Cardiac muscle cell (in vitro differentiated cells and primary cell): ENCODE data around the gene CENPP. TPM values are rescaled to one million over a fixed set of nuclear protein-coding genes. Genes with fewer than 3 reads are reported as not detected.

Experiments
- DNase-seq, 2 donors: peaks; one replicate each; pipeline versions ENCODE4 v3.0.0 to v3.0.0-alpha.2; 2010 to 2017; ENCODE audit warnings: low read depth in 1 of 2, low spot score in 1 of 2
- H3K27ac ChIP-seq: fragments of 200-600 bp; sonication (generic); 2 replicates; pipeline ENCODE4 v1.5.1; 2016
- H3K27me3 ChIP-seq: fragments of 200-600 bp; sonication (generic); 2 replicates; pipeline ENCODE4 v1.6.0; 2016; ENCODE audit warnings: control low read depth
- H3K36me3 ChIP-seq: fragments of 200-600 bp; sonication (generic); 2 replicates; pipeline ENCODE4 v1.5.1; 2016; ENCODE audit warnings: control low read depth
- H3K4me1 ChIP-seq: fragments of 200-600 bp; sonication (generic); 2 replicates; pipeline ENCODE4 v1.8.1; 2017; ENCODE audit warnings: low read depth, mild to moderate bottlenecking, mixed run types
- H3K4me3 ChIP-seq: fragments of 200-600 bp; sonication (generic); 2 replicates; pipeline ENCODE4 v1.5.1; 2016; ENCODE audit warnings: mild to moderate bottlenecking
- H3K9me3 ChIP-seq: fragments of 200-600 bp; sonication (generic); 2 replicates; pipeline ENCODE4 v1.5.1; 2017; ENCODE audit warnings: low read depth, mild to moderate bottlenecking, control low read depth
- polyA plus RNA-seq: library from polyadenylated mRNA; unstranded; fragments of >200 nt; fragmentation: Nextera tagmentation; extraction: Ambion mirVana; gene quantifications from 2 replicates; pipeline ENCODE4 v1.2.1, GENCODE V29; 2016
- total RNA-seq: library from RNA; depleted of rRNA; stranded (reverse); fragments of >200 nt; gene quantifications from 2 replicates; pipeline ENCODE4 v1.2.3, GENCODE V29; 2016
- TF ChIP-seq, protein P1 (sequence below): IDR thresholded peaks from 2 replicates; pipeline ENCODE4 v1.5.1; 2012; ENCODE audit warnings: low read depth, mild to moderate bottlenecking, low read length

CENPP gene
- total and polyA plus RNA-seq, 2 experiments from 2014 or later = 1.6 to 5.0 TPM

DNA sequence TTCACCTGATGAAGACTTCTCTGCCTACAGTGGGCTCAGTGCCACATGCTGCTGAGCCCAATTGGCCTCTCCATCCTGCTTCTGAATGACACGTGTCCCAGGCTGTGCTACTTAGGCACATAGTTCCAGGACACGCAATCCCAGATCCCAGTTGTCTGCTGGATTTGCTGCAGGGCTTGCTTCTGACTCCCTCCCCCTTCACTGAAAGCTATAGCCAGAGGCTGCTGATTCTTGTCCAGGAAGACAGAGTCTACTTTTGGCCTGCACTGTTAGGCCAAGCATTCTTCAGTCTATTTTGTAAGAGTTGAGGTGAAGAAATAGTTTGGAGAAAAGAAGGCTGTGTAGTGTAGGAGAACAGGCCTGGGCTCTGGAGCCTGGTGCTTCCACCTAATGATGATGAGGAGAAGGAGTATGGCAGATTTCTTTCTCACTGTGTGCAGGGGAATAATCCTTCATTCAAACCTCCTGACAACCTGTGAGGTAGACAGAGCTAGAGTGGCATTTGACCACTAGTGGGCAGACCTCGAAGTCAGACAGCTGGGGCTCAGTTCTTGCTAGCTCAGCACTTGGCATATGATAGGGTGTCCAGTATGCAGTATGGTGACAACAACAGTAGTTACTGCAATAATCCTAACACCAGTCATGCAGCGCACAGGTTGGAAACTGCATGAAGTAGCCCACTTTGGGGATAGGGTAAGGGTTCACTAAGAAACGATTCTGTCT lies 176.1 kb downstream of the CENPP start:
- DNase-seq = peak; percentile 44 to 71
- H3K9me3 ChIP-seq = no peaks in the 10 kb centered on the region
- H3K27ac ChIP-seq = no peak overlapping the region
- TF ChIP-seq, protein P1, sequence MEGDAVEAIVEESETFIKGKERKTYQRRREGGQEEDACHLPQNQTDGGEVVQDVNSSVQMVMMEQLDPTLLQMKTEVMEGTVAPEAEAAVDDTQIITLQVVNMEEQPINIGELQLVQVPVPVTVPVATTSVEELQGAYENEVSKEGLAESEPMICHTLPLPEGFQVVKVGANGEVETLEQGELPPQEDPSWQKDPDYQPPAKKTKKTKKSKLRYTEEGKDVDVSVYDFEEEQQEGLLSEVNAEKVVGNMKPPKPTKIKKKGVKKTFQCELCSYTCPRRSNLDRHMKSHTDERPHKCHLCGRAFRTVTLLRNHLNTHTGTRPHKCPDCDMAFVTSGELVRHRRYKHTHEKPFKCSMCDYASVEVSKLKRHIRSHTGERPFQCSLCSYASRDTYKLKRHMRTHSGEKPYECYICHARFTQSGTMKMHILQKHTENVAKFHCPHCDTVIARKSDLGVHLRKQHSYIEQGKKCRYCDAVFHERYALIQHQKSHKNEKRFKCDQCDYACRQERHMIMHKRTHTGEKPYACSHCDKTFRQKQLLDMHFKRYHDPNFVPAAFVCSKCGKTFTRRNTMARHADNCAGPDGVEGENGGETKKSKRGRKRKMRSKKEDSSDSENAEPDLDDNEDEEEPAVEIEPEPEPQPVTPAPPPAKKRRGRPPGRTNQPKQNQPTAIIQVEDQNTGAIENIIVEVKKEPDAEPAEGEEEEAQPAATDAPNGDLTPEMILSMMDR = peak; percentile 62
- H3K36me3 ChIP-seq = no peaks in the 10 kb centered on the region
- no peak overlapping the region for H3K4me3 ChIP-seq
- H3K4me1 ChIP-seq = no peaks in the 10 kb centered on the region
- H3K27me3 ChIP-seq = no peaks in the 10 kb centered on the region

DNA sequence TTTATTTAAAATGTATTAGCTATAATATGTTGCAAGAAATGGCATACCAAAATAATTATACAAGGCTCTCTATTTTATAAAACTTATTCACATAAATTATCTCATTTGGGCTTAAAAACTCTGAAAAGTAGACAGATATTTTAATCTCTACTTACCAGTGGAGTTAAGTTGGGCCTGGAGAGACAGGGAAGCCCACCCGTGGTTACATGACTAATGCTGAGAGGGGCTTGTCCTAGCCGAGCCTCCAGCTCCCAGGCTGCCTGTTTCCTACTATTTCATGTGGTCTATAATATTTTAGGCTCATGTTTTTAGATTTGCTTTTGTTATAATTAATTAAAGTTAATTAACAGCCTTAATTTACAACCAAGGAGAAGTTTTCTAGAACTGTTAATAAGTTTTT lies 177.4 kb downstream of the CENPP start:
- TF ChIP-seq, protein P1 = no peak
- no peak for DNase-seq
- H3K36me3 ChIP-seq = no peaks in the 10 kb centered on the region

DNA sequence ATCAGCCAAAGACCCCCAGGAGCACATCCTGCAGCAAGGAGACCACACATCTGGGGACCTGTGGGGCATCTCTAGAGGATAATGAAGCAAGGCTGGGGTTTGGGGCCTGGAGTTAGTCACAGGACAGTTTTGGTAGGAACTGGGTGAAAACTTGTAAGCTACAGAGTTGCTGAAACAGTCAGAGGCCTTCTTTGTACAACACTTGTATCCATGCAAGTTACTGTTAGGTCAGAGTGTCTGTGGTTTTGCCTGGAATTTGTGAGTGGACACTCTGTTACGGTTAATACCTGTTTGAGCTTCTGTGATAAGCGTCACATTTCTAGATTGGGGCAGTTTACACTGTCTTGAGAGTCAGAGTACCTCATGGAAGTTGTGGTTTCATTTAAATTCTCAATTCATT lies 179.1 kb downstream of the CENPP start:
- no peaks in the 10 kb centered on the region for H3K27me3 ChIP-seq
- no peak overlapping the region for H3K4me3 ChIP-seq
- no peaks in the 10 kb centered on the region for H3K36me3 ChIP-seq
- no peak overlapping the region for H3K27ac ChIP-seq
- H3K4me1 ChIP-seq = peaks cover 10% of the 10 kb centered on the region
- no peaks in the 10 kb centered on the region for H3K9me3 ChIP-seq
- TF ChIP-seq, protein P1 = no peak
- peak in 1 of 2 donors; percentile 25 for DNase-seq

More for the DNA sequence above, 177.4 kb downstream of the CENPP start:
- Histone ChIP-seq H3K4me1 (peaks cover 6% of the 10 kb centered on the region), H3K27ac (no peak overlapping the region), H3K9me3 (no peaks in the 10 kb centered on the region), H3K4me3 (no peak overlapping the region), H3K27me3 (no peaks in the 10 kb centered on the region)

DNA sequence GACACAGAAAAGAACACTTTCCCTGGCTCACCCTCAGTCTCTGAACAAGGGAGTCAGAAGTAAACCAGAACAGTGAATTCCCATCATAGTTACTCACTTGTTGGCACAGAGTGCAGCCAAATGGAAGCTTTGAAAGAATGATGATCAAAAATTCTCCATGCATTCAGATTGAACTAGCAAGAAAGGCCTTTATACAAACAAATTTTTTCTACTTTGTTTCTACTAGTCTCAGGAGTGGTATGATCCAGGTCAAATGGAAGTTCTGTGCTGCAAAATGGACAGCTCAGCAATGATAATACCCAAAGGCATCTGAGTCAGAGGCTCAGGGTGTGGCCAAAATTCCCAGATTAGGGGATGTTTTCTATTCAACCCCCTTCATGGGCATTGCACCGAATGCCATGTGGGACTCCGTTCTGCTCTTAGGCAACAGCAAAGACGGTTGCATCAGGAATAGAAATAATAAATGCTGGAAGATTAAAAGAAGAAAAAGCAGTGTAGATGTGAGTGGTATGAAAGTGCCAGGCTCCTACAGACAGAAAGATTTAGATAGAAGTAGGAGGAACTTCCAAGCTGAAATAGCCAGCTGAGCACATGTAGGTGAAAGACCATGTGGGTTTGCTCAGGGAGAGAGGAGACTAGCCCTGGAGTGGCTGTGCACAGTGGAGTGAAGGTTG lies 180.6 kb downstream of the CENPP start:
- H3K27me3 ChIP-seq = no peaks in the 10 kb centered on the region
- H3K9me3 ChIP-seq = no peaks in the 10 kb centered on the region
- TF ChIP-seq, protein P1 = no peak
- no peak overlapping the region for H3K4me3 ChIP-seq
- H3K27ac ChIP-seq = no peak overlapping the region
- H3K4me1 ChIP-seq = peaks cover 10% of the 10 kb centered on the region
- H3K36me3 ChIP-seq = no peaks in the 10 kb centered on the region
- DNase-seq = peak in 1 of 2 donors; percentile 93

DNA sequence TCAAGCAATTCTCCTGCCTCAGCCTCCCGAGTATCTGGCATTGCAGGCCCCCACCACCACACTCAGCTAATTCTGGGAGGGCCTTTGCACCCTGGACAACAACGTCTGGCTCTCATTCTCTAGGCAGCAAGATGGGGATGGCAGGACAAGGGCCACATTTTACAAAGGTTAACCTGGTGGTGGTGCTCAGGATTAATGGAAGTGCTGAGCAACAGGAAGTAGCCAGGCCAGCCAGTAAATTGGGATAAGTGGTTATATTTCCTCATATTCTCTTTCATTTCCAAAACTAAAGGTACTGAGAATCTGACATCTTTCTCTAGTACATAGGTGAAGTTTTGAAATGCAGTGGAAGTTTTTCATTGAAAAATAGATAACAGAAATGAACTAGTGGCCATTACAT lies 181.3 kb downstream of the CENPP start:
- DNase-seq = peak in 1 of 2 donors; percentile 21
- Histone ChIP-seq H3K9me3 (no peaks in the 10 kb centered on the region), H3K4me1 (peaks cover 10% of the 10 kb centered on the region), H3K27me3 (no peaks in the 10 kb centered on the region), H3K27ac (no peak overlapping the region), H3K36me3 (no peaks in the 10 kb centered on the region), H3K4me3 (no peak overlapping the region)
- TF ChIP-seq, protein P1 = no peak
